Measurements from ENCODE around the gene POLD2.

DNA sequence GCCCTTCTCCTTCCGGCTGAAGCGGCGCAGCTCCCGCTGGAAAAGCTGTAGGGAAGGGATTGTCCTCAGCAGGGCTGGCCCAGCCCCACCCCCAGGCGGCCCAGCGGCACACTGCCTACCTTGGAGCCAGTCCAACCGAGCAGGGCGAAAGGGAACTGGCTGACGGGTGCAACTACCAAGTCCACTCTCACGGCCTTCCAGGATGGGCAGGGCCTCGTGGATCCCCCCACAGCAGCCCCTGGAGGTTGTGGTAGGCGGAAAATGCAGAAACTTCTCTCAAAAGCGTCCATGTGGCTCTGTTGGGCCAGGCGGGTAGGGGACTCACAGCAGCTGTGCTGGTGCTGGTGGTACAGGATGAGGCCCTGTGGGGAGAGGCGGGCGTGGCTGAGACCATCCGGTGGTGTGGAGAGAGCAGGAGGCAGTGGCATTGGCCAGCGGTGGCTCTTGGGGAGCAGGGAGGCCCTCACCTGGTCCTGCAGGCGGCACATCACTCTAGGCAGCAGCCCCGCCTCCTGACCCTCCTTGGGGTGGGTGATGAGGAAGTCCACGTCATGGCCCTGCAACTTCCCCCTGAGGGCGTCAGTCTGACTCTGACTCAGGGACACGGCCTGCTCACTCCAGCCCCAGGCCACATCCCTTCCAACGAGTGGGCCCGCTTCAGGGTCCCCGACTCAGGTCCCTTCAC, 49.5 kb downstream of the POLD2 start:
- TF ChIP-seq, protein P1, sequence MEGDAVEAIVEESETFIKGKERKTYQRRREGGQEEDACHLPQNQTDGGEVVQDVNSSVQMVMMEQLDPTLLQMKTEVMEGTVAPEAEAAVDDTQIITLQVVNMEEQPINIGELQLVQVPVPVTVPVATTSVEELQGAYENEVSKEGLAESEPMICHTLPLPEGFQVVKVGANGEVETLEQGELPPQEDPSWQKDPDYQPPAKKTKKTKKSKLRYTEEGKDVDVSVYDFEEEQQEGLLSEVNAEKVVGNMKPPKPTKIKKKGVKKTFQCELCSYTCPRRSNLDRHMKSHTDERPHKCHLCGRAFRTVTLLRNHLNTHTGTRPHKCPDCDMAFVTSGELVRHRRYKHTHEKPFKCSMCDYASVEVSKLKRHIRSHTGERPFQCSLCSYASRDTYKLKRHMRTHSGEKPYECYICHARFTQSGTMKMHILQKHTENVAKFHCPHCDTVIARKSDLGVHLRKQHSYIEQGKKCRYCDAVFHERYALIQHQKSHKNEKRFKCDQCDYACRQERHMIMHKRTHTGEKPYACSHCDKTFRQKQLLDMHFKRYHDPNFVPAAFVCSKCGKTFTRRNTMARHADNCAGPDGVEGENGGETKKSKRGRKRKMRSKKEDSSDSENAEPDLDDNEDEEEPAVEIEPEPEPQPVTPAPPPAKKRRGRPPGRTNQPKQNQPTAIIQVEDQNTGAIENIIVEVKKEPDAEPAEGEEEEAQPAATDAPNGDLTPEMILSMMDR (IDR thresholded peaks at IDR 0.05): no peak
- no peak for TF ChIP-seq POLR2A (IDR thresholded peaks at IDR 0.05)
